ENCODE measurements around the gene TBPL1. TPM values are rescaled to one million over a fixed set of nuclear protein-coding genes. Genes with fewer than 3 reads are reported as not detected.

The TBPL1 gene
- total and polyA plus RNA-seq, 2 experiments from 2014 or later: 14.7 to 32.1 TPM

DNA sequence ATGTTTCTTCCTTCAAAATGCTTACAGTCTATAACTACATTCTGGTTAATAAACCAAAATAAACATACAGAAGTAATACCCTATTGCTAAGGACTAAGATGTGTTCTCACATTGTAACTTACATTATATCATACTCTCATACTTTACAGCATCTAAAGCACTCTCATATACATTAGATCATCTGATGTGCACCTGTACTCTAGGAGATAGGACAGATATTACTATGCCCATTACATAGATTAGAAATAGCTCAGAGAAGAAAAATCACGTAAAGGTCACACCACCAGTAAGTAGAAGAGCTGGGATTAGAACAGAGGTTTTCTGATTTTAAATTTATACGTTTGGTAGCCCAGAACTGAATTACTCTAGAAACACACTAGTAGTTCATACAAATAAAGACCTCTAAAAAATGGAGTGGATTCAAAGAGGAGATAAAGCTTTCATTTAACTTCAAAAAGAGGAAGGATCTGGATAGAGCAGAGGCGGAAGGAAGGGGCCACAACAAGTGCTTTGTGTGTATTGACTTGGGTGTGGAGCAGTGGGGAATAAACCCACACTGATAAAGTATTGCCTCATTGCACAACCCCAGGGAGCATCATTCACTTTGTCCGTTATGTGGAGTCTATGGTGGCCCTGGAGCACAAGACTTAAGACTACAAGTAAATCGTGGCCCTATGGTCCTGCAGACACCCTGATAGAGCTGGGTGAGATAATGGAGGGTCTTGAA, 68.5 kb downstream of the TBPL1 start:
- no peak for DNase-seq (ENCODE audit: low read depth in 1 of 2, low spot score in 1 of 2)
- no peaks in the 10 kb centered on the region for H3K27me3 ChIP-seq
- TF ChIP-seq, protein P1, sequence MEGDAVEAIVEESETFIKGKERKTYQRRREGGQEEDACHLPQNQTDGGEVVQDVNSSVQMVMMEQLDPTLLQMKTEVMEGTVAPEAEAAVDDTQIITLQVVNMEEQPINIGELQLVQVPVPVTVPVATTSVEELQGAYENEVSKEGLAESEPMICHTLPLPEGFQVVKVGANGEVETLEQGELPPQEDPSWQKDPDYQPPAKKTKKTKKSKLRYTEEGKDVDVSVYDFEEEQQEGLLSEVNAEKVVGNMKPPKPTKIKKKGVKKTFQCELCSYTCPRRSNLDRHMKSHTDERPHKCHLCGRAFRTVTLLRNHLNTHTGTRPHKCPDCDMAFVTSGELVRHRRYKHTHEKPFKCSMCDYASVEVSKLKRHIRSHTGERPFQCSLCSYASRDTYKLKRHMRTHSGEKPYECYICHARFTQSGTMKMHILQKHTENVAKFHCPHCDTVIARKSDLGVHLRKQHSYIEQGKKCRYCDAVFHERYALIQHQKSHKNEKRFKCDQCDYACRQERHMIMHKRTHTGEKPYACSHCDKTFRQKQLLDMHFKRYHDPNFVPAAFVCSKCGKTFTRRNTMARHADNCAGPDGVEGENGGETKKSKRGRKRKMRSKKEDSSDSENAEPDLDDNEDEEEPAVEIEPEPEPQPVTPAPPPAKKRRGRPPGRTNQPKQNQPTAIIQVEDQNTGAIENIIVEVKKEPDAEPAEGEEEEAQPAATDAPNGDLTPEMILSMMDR (IDR thresholded peaks at IDR 0.05; ENCODE audit: low read depth, low read length): no peak
- no peaks in the 10 kb centered on the region for H3K4me1 ChIP-seq (ENCODE audit: low read depth)
- no peak overlapping the region for H3K27ac ChIP-seq
- H3K9me3 ChIP-seq (ENCODE audit: low read depth): no peaks in the 10 kb centered on the region
- no peak overlapping the region for H3K4me3 ChIP-seq
- no peaks in the 10 kb centered on the region for H3K36me3 ChIP-seq

DNA sequence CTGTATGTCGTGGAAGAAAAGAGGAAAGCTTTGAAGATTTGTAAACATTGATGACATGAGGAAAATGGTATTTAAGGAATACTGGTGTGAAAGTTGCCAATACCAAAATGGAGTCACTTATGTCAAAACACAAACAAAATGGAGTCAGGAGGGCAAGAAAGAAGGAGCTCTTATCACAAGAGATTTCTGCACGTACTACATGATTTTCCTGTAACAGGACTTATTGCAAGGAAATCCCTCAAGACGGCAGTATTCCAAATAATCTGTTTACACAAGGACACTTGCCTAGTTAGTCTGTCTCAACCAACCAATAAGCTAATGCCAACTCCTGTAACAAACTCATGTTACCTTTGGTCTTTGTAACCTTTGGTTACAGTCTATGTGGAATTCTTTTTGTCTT, 69.6 kb downstream of the TBPL1 start:
- no peaks in the 10 kb centered on the region for H3K36me3 ChIP-seq
- TF ChIP-seq, protein P1 (IDR thresholded peaks at IDR 0.05; ENCODE audit: low read depth, low read length): no peak
- H3K9me3 ChIP-seq (ENCODE audit: low read depth): no peaks in the 10 kb centered on the region
- H3K4me1 ChIP-seq (ENCODE audit: low read depth): no peaks in the 10 kb centered on the region
- H3K4me3 ChIP-seq: no peak overlapping the region
- DNase-seq (ENCODE audit: low read depth in 1 of 2, low spot score in 1 of 2): no peak
- no peak overlapping the region for H3K27ac ChIP-seq
- no peaks in the 10 kb centered on the region for H3K27me3 ChIP-seq

DNA sequence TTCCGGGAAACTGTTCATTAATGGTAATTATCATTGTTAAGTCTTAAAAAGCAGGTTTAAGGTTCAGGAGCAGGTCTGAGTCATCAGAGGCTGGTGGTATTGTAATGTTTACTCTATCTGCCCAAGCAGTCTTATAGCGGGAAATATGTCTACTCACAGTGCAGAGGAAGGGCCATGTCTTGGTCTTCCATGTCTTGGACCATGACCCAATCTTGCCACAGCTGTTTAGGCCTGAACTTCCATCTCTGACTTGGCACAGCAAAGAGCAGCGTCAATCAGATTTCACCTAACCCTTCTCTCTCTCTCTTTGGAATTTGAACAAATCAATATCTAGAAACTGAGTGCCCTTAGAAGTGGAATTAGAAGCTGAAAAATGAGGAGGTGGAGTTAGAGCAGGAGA, 73.6 kb downstream of the TBPL1 start:
- H3K36me3 ChIP-seq: no peaks in the 10 kb centered on the region
- TF ChIP-seq, protein P1 (IDR thresholded peaks at IDR 0.05; ENCODE audit: low read depth, low read length): no peak
- no peaks in the 10 kb centered on the region for H3K27me3 ChIP-seq
- H3K4me1 ChIP-seq (ENCODE audit: low read depth): no peaks in the 10 kb centered on the region
- H3K9me3 ChIP-seq (ENCODE audit: low read depth): no peaks in the 10 kb centered on the region
- no peak overlapping the region for H3K4me3 ChIP-seq
- DNase-seq (ENCODE audit: low read depth in 1 of 2, low spot score in 1 of 2): no peak
- H3K27ac ChIP-seq: no peak overlapping the region

DNA sequence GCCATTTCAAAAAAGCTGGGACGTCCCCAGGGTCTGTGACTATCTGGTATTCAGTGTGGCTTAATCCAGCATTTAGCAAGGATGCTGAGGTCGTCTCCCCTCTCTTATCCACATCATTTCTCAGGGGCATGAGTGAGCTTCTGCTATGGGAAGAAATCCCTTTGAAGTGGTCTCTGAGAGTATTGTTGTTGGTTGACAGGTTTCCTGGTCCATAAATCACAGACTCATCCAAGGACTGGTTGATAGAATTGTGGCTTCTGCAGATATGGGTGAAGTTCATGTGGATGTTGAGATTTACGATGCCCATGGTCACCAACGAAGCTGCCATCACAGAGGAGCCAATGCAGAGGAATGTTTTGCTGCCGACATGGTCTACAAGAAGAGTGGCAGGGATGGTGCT, 75.4 kb downstream of the TBPL1 start:
- TF ChIP-seq, protein P1 (IDR thresholded peaks at IDR 0.05; ENCODE audit: low read depth, low read length): no peak

DNA sequence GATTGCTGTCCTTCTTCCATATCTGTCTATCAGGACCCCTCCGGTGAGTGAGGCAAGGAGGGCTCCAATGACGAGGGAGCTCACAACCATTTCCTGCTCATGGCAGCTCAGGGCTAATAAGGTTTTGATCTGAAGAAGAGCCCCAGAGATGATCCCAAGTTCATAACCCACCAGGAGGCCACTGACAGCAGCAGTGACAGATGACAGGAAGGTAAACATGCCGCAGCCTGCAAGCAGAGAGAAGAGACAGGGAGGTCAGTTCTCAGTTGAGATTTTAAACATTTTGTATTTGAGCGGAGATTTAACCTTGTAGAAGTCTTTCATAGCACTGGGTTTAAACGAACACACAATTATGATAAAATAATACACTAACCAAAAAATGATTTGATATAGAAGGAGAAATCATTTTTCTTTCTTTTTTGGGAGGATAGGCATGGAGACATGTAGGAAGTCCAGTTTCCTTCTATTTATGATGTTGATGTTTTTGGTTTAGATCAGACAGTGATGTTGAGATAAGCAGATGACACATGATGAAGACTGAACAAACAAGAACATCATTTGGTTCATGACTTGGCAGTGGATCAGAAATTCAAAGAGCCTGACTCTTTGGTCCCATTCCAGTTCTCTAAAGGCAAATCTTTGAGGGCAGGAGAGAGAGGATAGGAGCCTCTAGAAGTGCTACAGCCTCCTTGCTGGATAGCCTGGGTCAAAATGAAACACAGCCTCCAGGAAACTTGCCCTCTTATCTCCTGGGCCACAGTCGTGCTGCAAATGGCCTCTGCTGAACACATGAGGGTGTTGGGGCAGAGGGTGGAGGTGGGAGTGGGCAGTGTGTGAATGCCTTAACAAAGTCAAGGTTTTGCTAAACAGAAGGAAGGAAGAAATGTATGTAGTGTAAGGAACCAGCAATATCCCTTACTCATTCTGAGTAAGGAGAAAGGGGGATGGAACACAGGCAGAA, 76.8 kb downstream of the TBPL1 start:
- Histone ChIP-seq H3K4me3 (no peak overlapping the region), H3K27me3 (no peaks in the 10 kb centered on the region), H3K9me3 (ENCODE audit: low read depth) (no peaks in the 10 kb centered on the region), H3K4me1 (ENCODE audit: low read depth) (no peaks in the 10 kb centered on the region), H3K36me3 (no peaks in the 10 kb centered on the region), H3K27ac (no peak overlapping the region)
- TF ChIP-seq, protein P1 (IDR thresholded peaks at IDR 0.05; ENCODE audit: low read depth, low read length): no peak
- DNase-seq (ENCODE audit: low read depth in 1 of 2, low spot score in 1 of 2): peak in 1 of 2 donors; percentile 50

More for the DNA sequence above, 75.4 kb downstream of the TBPL1 start:
- no peak overlapping the region for H3K4me3 ChIP-seq
- H3K27ac ChIP-seq: no peak overlapping the region
- H3K36me3 ChIP-seq: no peaks in the 10 kb centered on the region
- no peak for DNase-seq (ENCODE audit: low read depth in 1 of 2, low spot score in 1 of 2)
- no peaks in the 10 kb centered on the region for H3K4me1 ChIP-seq (ENCODE audit: low read depth)
- H3K9me3 ChIP-seq (ENCODE audit: low read depth): no peaks in the 10 kb centered on the region
- no peaks in the 10 kb centered on the region for H3K27me3 ChIP-seq

Measured in cardiac muscle cell (in vitro differentiated cells and primary cell).